Ishikawa (cell line): ENCODE data around the gene GSE1.

Source experiments
- CEBPB ChIP-seq: IDR thresholded peaks from 2 replicates; pipeline ENCODE4 v1.6.1; 2012
- CREB1 ChIP-seq: IDR thresholded peaks from 2 replicates; pipeline ENCODE4 v1.6.1; 2012; ENCODE audit warnings: low read depth
- EGR1 ChIP-seq: IDR thresholded peaks from 2 replicates; pipeline ENCODE4 v1.6.1; 2012
- MAX ChIP-seq: IDR thresholded peaks from 2 replicates; pipeline ENCODE4 v1.6.1; 2012
- RAD21 ChIP-seq: IDR thresholded peaks from 2 replicates; pipeline ENCODE4 v1.6.1; 2012; ENCODE audit warnings: low read depth
- TAF1 ChIP-seq: IDR thresholded peaks from 2 replicates; pipeline ENCODE4 v1.6.1; 2012; ENCODE audit warnings: low read depth, mild to moderate bottlenecking
- TCF12 ChIP-seq: IDR thresholded peaks from 2 replicates; pipeline ENCODE4 v1.6.1; 2012; ENCODE audit warnings: low read depth
- TEAD4 ChIP-seq: IDR thresholded peaks from 2 replicates; pipeline ENCODE4 v1.6.1; 2012
- USF1 ChIP-seq: IDR thresholded peaks from 2 replicates; pipeline ENCODE4 v1.6.1; 2012
- YY1 ChIP-seq: IDR thresholded peaks from 2 replicates; pipeline ENCODE4 v1.6.1; 2012; ENCODE audit warnings: low read depth

GRCh38 chr16:85676466-85676865 lies 63.3 kb downstream of the GSE1 start:
- TF ChIP-seq RAD21: no peak
- no peak for TF ChIP-seq TAF1
- TF ChIP-seq EGR1: no peak
- TF ChIP-seq MAX: no peak
- TF ChIP-seq TEAD4: no peak
- TF ChIP-seq CREB1: no peak
- TF ChIP-seq TCF12: no peak
- no peak for TF ChIP-seq USF1
- TF ChIP-seq CEBPB: no peak
- TF ChIP-seq YY1: no peak
